Stimulated activated CD4-positive, alpha-beta T cell treated with anti-CD3 and anti-CD28 coated beads, Interleukin-2, amount 100 ng/mL, for 24 hours (primary cell): Measurements from ENCODE around the gene CDH4.
"Not testable (repeated sequence)": the region's sequence is repeated elsewhere in the genome, so short reads cannot be mapped to it uniquely, and the experiment has no call there.

Experiments
- DNase-seq, 2 donors: peaks; one replicate each; pipeline ENCODE4 v3.0.0-alpha.2; 2020

Gene CDH4

GRCh38 chr20:61931476-61932198 lies 679.6 kb downstream of the CDH4 start:
- no peak for DNase-seq

DNA sequence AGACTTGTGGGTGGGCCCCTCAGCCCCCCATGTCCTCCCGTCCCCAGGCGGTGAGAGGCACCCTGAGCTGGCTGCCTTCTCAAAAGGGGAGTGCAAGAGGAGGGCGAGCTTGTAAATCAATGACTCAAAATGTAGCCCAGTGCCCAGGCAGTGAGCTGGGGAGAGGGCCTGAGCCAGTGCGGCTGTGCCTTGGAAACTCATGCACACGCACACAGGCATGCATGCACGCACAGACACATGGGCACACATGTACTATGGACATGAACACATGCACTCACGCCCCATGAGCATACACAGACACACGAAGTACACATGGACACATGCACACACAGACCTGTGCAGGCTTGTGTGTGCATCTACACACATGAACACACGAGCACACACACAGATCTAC lies 680.1 kb downstream of the CDH4 start:
- no peak for DNase-seq

- no peak for DNase-seq
Measured at GRCh38 chr20:61932711-61933480, 680.8 kb downstream of the CDH4 start.

DNA sequence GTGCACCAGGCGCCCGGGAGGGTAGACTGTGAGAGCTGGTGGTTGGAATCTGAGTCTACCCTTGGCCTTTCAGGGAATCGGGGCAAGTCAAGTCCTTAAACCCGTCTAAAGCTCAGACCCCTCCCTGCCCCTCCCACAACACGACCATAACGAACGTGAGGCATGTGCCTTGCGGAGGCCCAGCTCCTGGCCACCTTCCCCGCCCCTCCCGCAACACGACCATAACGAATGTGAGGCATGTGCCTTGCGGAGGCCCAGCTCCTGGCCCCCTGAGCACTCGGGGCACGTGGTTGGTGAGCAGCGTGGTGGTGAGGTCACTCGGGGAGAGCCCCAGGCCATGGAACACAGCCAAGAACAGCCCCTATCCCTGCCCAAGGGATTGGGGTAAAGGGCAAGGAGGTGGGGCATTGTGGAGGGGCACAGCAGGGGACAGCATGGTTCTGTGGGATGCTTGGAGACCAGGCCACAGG lies 681.5 kb downstream of the CDH4 start:
- DNase-seq, result no peak

GRCh38 chr20:61933951-61934715 lies 682.1 kb downstream of the CDH4 start:
- DNase-seq, result no peak

DNA sequence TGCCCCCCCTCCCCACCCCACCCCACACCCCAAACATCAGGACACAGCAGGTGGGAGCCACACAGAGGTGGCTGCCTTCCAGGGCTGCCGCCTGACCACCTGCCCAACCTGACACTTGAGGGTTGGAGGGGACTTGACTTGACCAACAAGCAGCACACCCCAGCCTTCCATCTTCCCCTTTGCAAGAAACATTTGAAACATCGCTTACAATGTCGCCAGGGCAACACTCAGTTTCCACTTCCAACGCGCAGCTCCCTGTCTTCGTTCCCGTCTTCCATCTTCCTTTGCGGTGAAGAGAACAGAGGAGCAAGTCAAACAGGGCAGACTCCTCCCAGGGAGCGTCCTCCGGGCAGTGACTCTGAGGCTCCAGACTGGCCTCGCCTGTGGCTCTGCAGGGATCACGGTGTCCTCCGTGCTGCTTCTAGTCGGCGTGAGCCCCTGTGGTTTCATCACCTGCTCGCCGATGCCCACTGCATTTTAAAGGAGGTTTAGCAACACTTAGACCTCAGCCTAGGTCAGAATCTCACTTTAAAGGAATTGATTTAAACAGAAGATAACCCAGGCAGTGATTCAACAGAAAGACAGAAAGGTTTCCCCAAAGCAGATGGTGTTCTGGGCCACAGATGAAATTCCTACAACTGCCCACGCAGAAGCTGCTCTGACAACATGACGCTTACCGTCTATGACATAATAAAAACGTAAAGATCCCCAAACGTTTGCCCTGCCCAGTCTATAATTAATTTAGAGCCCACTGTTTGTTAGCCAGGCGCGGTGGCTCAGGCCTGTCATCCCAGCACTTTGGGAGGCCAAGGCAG lies 682.9 kb downstream of the CDH4 start:
- DNase-seq, result no peak

DNA sequence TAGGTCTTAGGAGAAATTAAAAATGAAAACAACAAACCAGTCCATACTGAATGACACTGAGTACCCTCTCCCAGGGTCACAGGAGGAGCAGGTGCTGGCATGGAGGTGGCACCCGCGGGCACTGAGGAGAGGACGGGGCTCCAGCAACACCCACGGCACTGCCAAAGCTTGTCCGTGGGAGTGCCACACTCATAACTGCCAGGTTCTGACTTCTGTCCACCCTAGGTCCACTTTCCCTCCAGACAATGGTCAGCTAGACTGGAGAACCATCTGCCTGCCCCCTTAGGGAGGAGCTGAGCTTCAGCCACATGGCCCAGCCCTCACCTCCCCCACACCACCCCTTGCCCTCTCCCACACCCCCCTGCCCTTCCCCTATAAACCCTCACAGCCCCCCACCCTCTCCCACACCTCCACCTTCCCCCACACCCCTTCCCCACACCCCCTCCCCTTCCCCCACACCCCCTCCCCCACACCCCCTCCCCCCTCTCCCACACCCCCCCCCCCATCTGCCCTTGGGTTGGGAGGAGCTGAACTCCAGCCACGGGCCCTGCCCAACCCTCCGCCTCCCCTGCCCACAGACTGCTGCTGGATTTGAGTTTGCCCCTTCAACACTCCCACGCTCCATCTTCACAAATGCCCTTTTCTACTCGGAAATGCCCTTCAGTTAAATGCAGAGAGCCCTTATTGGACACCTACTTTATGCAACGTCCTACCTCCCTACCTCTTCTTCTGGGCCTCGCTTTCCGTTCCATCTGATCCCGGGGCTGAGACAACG lies 684.1 kb downstream of the CDH4 start:
- no peak for DNase-seq

- DNase-seq, result no peak
Measured at GRCh38 chr20:61936701-61937131, 684.7 kb downstream of the CDH4 start.

DNA sequence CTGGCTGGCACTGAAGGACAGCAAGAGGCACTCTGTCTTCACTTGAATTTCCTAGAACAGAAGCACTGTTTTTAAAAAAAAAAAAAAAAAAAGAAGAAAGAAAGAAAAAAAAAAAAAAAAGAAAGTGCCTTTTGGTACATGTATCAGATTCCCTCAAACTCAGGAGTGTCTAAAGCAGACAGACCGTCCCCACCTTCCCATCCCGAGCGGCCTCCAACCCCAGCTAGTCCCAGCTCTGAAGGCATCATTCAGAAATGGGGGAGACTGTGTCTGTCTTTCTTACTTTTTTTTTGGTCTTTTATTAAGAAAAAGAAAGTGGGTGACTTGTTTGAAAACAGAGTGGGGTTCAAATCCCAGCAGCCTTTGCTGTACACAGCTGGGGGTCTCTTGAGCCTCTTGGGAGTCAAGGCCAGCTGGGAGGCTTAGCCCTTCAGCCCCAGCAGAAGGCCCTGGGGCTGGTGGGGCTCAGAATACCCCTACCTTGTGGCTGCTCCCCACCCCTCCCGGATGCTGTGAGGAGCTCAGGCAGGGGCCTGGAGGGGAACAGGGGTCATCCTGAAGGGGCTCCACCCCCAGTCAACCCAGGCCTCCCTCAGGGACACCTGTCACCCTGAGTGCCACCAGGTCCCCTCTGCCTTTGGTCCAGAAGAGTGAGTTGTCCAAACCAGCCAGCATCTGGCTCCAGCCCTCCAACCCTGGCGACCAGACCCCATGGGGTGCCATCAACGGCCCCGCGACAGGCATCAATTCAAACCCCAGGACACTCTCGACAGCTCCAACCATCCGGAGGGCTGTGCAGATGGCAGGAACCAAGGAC lies 685.3 kb downstream of the CDH4 start:
- DNase-seq, result no peak

GRCh38 chr20:61937963-61938838 lies 686.1 kb downstream of the CDH4 start:
- no peak for DNase-seq

DNA sequence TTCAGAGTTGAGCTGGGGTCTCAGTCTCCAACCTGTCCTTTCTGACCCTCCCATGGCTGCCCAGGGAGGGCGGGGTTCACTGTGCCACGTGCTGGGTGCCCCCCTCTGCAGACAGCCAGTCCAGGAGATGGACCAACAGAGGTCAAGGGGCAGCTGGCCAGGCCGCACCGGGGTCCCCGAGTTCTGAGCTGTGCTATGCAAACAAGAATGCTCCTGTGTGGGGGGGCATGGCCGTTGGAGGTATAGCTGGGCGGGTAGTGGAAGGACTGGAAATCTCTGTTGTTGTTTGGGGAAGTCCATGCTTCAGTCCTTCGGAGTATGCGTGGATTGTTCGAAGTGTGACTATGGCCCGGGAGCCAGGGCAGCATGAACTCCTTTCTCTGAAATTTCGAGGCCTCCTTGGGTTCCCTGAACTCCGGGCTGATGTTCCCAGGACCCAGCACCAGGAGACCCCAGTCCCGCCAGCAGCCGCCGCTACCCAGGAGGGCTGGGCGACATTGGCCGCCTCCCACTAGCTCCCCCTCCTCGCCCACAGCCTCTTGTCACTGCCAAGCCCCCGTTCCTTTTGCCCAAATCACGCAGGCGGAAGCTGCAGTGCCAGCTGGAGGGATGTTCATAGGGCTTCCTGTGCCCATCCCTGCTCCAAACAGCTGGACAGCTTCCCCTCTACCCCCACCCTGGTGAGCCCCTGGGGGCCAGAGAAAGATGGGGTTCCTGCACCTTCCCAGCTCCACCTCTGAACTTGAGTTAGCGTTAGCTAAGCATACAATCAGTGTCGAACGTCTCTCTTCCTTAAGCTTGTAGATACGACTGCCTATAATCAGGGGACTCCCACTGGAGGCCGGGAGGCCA lies 687.0 kb downstream of the CDH4 start:
- no peak for DNase-seq

- DNase-seq, result no peak
Measured at GRCh38 chr20:61939691-61940360, 687.8 kb downstream of the CDH4 start.

- DNase-seq, result no peak
Measured at GRCh38 chr20:61940491-61940890, 688.4 kb downstream of the CDH4 start.

DNA sequence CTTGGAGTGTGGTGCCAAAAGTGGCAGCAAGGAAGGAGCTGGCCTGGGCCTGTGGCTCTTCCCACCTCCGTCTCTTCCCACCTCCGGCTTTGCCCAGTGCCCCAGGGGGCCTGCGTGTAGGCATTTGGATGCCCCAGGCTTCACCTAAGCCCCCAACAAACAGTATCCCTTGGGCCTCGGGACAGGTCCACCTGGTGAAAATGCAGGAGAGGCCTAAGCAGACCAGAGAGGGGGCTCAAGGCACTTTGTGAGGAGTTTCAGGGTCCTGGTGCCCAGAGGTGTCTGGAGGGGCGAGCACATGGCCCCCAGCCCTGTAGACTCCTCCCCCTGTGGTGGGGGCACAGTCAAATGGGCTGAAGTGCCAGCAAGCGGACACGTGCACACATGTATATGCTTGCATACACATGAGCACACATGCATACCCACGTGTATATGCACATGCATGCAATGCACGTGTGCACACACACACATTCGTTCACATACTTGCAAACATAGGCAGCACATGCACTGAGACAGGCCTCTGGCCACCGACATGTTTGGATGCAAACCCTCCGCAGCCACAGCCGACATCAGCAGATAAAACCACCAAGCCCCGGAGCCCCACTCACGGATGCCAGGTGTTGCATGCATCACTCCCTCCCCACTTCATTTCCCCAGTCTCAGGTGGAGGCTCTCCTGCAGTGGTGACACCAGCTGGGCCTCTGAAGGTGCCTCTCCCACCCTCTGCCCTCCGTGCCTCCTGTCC lies 689.1 kb downstream of the CDH4 start:
- no peak for DNase-seq

DNA sequence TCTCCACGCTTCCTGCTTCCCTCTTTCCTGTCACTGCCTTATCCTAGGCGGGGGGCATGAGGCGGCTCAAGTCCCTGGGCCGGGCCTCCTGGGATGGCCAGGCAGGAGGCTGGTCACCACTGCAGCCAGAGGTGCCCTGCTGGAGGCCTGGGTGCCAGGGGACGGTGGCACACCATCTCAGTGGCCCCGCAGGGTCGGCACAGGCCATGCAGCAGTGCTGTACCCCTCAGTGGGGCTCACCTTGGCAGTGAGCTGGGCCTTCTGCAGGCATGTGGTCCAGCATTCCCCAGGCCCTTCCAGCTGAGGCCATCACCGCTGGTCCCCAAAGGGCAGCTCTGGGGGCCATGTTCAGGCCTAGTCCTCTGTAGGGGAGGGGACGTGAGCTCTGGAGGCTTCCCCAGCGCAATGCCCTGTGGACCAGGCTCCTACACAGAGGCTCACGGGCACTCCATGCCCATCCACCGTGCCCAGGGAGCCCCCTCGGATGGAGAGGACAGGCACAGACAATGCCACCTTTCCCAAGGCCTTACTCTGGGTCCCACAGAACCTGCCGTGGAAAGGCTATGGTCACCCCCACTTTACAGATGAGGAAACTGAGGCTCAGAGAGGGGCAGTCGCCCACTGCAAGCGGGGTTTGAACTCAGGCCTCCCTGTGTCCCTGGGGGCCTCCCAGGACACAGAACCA lies 689.8 kb downstream of the CDH4 start:
- DNase-seq, result no peak

- DNase-seq, result no peak
Measured at GRCh38 chr20:61942526-61942925, 690.5 kb downstream of the CDH4 start.

GRCh38 chr20:61944967-61945366 lies 692.9 kb downstream of the CDH4 start:
- not testable (repeated sequence) for DNase-seq
